ENCODE measurements around the gene HSD17B7. TPM values are rescaled to one million over a fixed set of nuclear protein-coding genes. Genes with fewer than 3 reads are reported as not detected.
"Not testable (repeated sequence)": the region's sequence is repeated elsewhere in the genome, so short reads cannot be mapped to it uniquely, and the experiment has no call there.

The HSD17B7 gene
- total and polyA plus RNA-seq, 2 of the 13 experiments (the other 11 are each of a cell fraction or from before 2014, with no cell fraction given): 43.9 to 84.9 TPM

- H3K9me3 ChIP-seq (ENCODE audit: low read length); in situ Hi-C loops (cut with HindIII; ENCODE audit: extremely low pct_ligation_motif_present, low pct_unique_long_range_greater_than_20kb); H3K27me3 ChIP-seq (ENCODE audit: control insufficient read depth in 1 of 2, insufficient read depth in 2 of 2, low read length in 2 of 2); H2AFZ ChIP-seq (ENCODE audit: low read length); H3K36me3 ChIP-seq (replicated peaks in 1 of 2; ENCODE audit: control insufficient read depth in 1 of 2, insufficient read depth in 2 of 2, low read length in 2 of 2); H3K9ac ChIP-seq (ENCODE audit: insufficient read depth, low read depth, low read length); H3K27ac ChIP-seq (ENCODE audit: extremely low read length, insufficient read depth, low read length); DNase-seq (ENCODE audit: low spot score); FAIRE-seq; H4K20me1 ChIP-seq (ENCODE audit: insufficient read depth, low read length); POLR2A ChIA-PET; H3K4me2 ChIP-seq (ENCODE audit: low read depth, low read length); H3K79me2 ChIP-seq (ENCODE audit: insufficient read depth, low read length); ATAC-seq; H3K4me3 ChIP-seq (replicated peaks in 1 of 3; ENCODE audit: insufficient read depth in 1 of 3, low read depth in 2 of 3, low read length in 3 of 3); H3K4me1 ChIP-seq (ENCODE audit: insufficient read depth, low read length); intact Hi-C loops (cut with micrococcal nuclease; ENCODE audit: unreplicated experiment); CTCF ChIA-PET (ENCODE audit: low intra/inter-chr PET ratio, low total read pairs); BruUV-seq (replicated peaks): not testable (repeated sequence)
- 95% methylated on average over 2 of the region's 2 CpGs for WGBS (ENCODE audit: low lambda C conversion rate)
Measured at GRCh38 chr1:162812357-162812756, 21.9 kb downstream of the HSD17B7 start.

GRCh38 chr1:162818136-162818535 lies 27.6 kb downstream of the HSD17B7 start:
- H3K4me1 ChIP-seq (ENCODE audit: insufficient read depth, low read length): peaks cover 13% of the 10 kb centered on the region
- intact Hi-C loops (cut with micrococcal nuclease; ENCODE audit: unreplicated experiment); H3K9me3 ChIP-seq (ENCODE audit: low read length); H3K4me2 ChIP-seq (ENCODE audit: low read depth, low read length); DNase-seq (ENCODE audit: low spot score); POLR2A ChIA-PET; H3K27me3 ChIP-seq (ENCODE audit: control insufficient read depth in 1 of 2, insufficient read depth in 2 of 2, low read length in 2 of 2); H3K36me3 ChIP-seq (replicated peaks in 1 of 2; ENCODE audit: control insufficient read depth in 1 of 2, insufficient read depth in 2 of 2, low read length in 2 of 2); H3K4me3 ChIP-seq (replicated peaks in 1 of 3; ENCODE audit: insufficient read depth in 1 of 3, low read depth in 2 of 3, low read length in 3 of 3); in situ Hi-C loops (cut with HindIII; ENCODE audit: extremely low pct_ligation_motif_present, low pct_unique_long_range_greater_than_20kb); H3K27ac ChIP-seq (ENCODE audit: extremely low read length, insufficient read depth, low read length); FAIRE-seq; H2AFZ ChIP-seq (ENCODE audit: low read length); BruUV-seq (replicated peaks); CTCF ChIA-PET (ENCODE audit: low intra/inter-chr PET ratio, low total read pairs); H4K20me1 ChIP-seq (ENCODE audit: insufficient read depth, low read length); H3K9ac ChIP-seq (ENCODE audit: insufficient read depth, low read depth, low read length); H3K79me2 ChIP-seq (ENCODE audit: insufficient read depth, low read length); ATAC-seq: not testable (repeated sequence)
- 94% methylated on average over 2 of the region's 2 CpGs for WGBS (ENCODE audit: low lambda C conversion rate)

- H3K4me3 ChIP-seq (replicated peaks in 1 of 3; ENCODE audit: insufficient read depth in 1 of 3, low read depth in 2 of 3, low read length in 3 of 3); DNase-seq (ENCODE audit: low spot score); H3K27me3 ChIP-seq (ENCODE audit: control insufficient read depth in 1 of 2, insufficient read depth in 2 of 2, low read length in 2 of 2); H3K9me3 ChIP-seq (ENCODE audit: low read length); H3K4me2 ChIP-seq (ENCODE audit: low read depth, low read length); intact Hi-C loops (cut with micrococcal nuclease; ENCODE audit: unreplicated experiment); FAIRE-seq; H3K9ac ChIP-seq (ENCODE audit: insufficient read depth, low read depth, low read length); ATAC-seq; H2AFZ ChIP-seq (ENCODE audit: low read length); CTCF ChIA-PET (ENCODE audit: low intra/inter-chr PET ratio, low total read pairs); H3K36me3 ChIP-seq (replicated peaks in 1 of 2; ENCODE audit: control insufficient read depth in 1 of 2, insufficient read depth in 2 of 2, low read length in 2 of 2); POLR2A ChIA-PET; BruUV-seq (replicated peaks); H4K20me1 ChIP-seq (ENCODE audit: insufficient read depth, low read length); H3K27ac ChIP-seq (ENCODE audit: extremely low read length, insufficient read depth, low read length); H3K79me2 ChIP-seq (ENCODE audit: insufficient read depth, low read length); in situ Hi-C loops (cut with HindIII; ENCODE audit: extremely low pct_ligation_motif_present, low pct_unique_long_range_greater_than_20kb): not testable (repeated sequence)
- WGBS (ENCODE audit: low lambda C conversion rate): 91% methylated on average over 1 of the region's 1 CpG
- H3K4me1 ChIP-seq (ENCODE audit: insufficient read depth, low read length): peaks cover 14% of the 10 kb centered on the region
Measured at GRCh38 chr1:162818666-162819065, 28.2 kb downstream of the HSD17B7 start.
